Subcutaneous abdominal adipose tissue (tissue), 5 donors: ENCODE results near the gene CTBS.

Experiments used
- H3K27ac ChIP-seq: one replicate; pipeline ENCODE4 v1.7.0; 2013; ENCODE audit warnings: low read depth, mild to moderate bottlenecking, inconsistent platforms, low read length, moderate library complexity
- H3K27me3 ChIP-seq, 5 donors: one replicate each; pipeline ENCODE4 v1.7.0; 2013; ENCODE audit warnings: low read length in 5 of 5, inconsistent platforms in 1 of 5; ENCODE audit not compliant: control insufficient read depth in 5 of 5, insufficient read depth in 4 of 5
- H3K36me3 ChIP-seq, 5 donors: one replicate each; pipeline ENCODE4 v1.7.0; 2013; ENCODE audit warnings: low read length in 5 of 5; ENCODE audit not compliant: control insufficient read depth in 5 of 5, insufficient read depth in 5 of 5
- H3K4me1 ChIP-seq, 5 donors: one replicate each; pipeline ENCODE4 v1.7.0; 2013; ENCODE audit warnings: low read length in 5 of 5, mild to moderate bottlenecking in 3 of 5, moderate library complexity in 1 of 5; ENCODE audit not compliant: control insufficient read depth in 5 of 5, insufficient read depth in 5 of 5
- H3K4me3 ChIP-seq, 5 donors: one replicate each; pipeline ENCODE4 v1.7.0; 2013; ENCODE audit warnings: low read length in 5 of 5, low read depth in 1 of 5
- H3K9ac ChIP-seq, 5 donors: one replicate each; pipeline ENCODE4 v1.7.0; 2013; ENCODE audit warnings: low read length in 5 of 5, mild to moderate bottlenecking in 4 of 5, moderate library complexity in 3 of 5
- H3K9me3 ChIP-seq, 5 donors: one replicate each; pipeline ENCODE4 v1.7.0; 2013; ENCODE audit warnings: low read length in 5 of 5; ENCODE audit not compliant: control insufficient read depth in 5 of 5
- donor health status: healthy.
- donor health status: healthy.
- donor health status: healthy.
- donor health status: healthy.
- donor health status: healthy.

The CTBS gene

DNA sequence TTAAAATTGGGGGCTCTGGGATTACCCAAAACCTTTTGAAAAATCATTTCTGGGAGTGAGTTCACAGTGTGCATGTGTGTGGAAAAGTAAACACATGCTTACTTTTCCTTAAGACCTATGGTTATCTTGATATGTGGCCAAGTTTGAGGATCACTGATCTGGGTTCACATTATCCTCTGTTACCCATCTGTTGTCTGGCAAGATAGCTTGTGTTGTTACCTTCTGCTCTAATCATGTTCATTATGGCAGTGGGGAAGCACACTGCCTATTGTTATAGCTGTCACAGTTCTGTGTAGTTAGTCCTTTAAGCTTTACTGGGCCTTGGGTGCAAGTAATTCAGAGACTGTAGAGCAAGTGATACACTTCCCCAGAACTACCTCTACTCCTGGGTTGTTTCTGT lies 5.0 kb downstream of the CTBS start:
- Histone ChIP-seq H3K4me1 (peaks cover 0 to 19% (median 17%) of the 10 kb centered on the region in 5 donors), H3K27ac (no peak overlapping the region), H3K9me3 (no peaks in the 10 kb centered on the region), H3K36me3 (peaks cover 6 to 30% (median 19%) of the 10 kb centered on the region in 5 donors), H3K4me3 (no peak overlapping the region), H3K9ac (no peak overlapping the region), H3K27me3 (no peaks in the 10 kb centered on the region)

DNA sequence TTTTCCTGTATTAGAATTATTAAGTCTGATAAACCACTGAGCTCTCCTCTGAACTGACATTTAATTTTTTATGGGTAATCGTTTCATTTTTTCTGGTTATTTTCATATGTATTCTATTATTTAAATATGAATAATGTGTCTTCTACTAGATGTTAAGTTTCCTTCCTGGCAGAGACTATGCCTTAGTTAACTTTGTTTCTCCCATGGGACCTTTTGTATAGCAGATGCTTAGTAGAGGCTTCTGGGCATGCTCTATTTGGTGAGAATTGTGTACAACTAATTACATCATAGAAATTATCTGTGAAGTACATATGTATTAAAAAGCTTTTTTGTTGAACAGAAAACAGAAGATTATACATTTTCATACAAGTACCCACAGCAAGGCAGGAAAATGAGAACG lies 23.4 kb downstream of the CTBS start:
- Histone ChIP-seq H3K4me3 (no peak overlapping the region), H3K4me1 (no peaks in the 10 kb centered on the region), H3K9me3 (no peaks in the 10 kb centered on the region), H3K9ac (no peak overlapping the region), H3K27ac (no peak overlapping the region), H3K27me3 (no peaks in the 10 kb centered on the region), H3K36me3 (peaks cover 0 to 20% (median 8%) of the 10 kb centered on the region in 5 donors)

- H3K9ac ChIP-seq, result no peak overlapping the region
- H3K4me3 ChIP-seq, result no peak overlapping the region
- peaks cover 0 to 32% (median 13%) of the 10 kb centered on the region in 5 donors for H3K36me3 ChIP-seq
- H3K9me3 ChIP-seq, result no peaks in the 10 kb centered on the region
- no peaks in the 10 kb centered on the region for H3K27me3 ChIP-seq
- H3K4me1 ChIP-seq, result no peaks in the 10 kb centered on the region
- no peak overlapping the region for H3K27ac ChIP-seq
Measured at GRCh38 chr1:84541679-84542078, 32.6 kb downstream of the CTBS start.

DNA sequence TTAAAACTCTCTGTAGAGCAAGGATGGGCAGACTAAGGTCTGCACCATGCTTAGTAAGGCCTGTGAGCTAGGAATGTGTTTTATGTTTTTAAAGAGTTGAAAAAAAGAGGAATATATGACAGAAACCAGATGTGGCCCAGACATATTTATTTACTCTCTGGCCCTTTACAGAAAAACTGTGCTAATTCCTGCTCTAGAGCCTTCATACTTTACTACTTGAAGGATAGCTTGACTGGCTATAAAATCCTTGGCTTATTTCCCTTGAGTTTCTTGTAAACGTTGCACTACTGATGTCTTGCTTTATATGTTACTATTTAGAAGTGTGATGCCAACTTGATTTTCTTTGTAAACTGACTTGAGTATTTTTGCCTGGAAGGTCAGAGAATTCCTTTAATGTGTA lies 33.5 kb downstream of the CTBS start:
- Histone ChIP-seq H3K9ac (no peak overlapping the region), H3K4me3 (no peak overlapping the region), H3K9me3 (no peaks in the 10 kb centered on the region)

GRCh38 chr1:84539972-84540371 lies 34.3 kb downstream of the CTBS start:
- Histone ChIP-seq H3K9ac (no peak overlapping the region), H3K27ac (no peak overlapping the region), H3K36me3 (peaks cover 0 to 29% (median 13%) of the 10 kb centered on the region in 5 donors), H3K4me1 (no peaks in the 10 kb centered on the region), H3K27me3 (no peaks in the 10 kb centered on the region), H3K4me3 (no peak overlapping the region), H3K9me3 (no peaks in the 10 kb centered on the region)

More for the DNA sequence above, 33.5 kb downstream of the CTBS start:
- Histone ChIP-seq H3K27ac (no peak overlapping the region), H3K27me3 (no peaks in the 10 kb centered on the region), H3K36me3 (peaks cover 0 to 29% (median 13%) of the 10 kb centered on the region in 5 donors), H3K4me1 (no peaks in the 10 kb centered on the region)

DNA sequence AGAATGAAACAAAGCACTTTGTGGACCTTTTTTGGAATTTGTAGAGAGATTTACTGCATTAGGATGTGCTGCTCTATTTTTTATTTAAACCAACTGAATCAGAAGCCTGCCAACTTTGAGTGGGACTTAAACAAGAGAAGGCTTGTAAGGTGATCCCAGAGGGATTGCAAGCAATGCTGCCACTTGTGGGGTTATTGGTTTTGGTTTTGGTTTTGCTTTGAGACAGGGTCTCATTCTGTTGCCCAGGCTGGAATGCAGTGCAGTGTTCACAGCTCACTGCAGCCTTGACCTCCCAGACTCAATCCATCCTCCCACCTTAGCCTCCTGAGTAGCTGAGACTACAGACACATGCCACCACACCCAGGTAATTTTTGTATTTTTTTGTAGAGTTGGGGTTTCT lies 35.6 kb downstream of the CTBS start:
- Histone ChIP-seq H3K36me3 (peaks cover 0 to 29% (median 13%) of the 10 kb centered on the region in 5 donors), H3K27me3 (no peaks in the 10 kb centered on the region), H3K4me1 (no peaks in the 10 kb centered on the region), H3K9me3 (no peaks in the 10 kb centered on the region), H3K9ac (no peak overlapping the region), H3K27ac (no peak overlapping the region), H3K4me3 (no peak overlapping the region)

DNA sequence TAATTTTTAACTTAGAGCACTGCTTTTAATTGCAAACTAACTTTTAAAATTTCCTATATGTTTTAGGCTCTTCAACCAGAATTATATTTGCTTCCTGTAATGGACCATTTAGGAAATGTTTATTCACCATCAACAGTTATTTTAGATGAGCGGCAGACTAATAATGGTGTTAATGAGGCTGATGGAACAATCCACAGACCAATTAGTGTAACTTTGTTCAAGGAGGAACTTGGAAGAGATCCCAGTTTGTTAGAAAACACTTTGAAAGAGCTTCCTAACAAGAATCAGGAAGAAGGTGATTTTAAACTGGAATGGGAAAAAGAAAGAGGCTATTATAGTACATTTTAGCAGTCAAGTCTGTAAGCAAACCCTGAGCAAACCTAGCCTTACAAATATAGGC lies 48.5 kb downstream of the CTBS start:
- peaks cover 0 to 7% (median 3%) of the 10 kb centered on the region in 5 donors for H3K36me3 ChIP-seq
- H3K4me1 ChIP-seq, result no peaks in the 10 kb centered on the region
- no peaks in the 10 kb centered on the region for H3K9me3 ChIP-seq
- H3K9ac ChIP-seq, result no peak overlapping the region
- no peak overlapping the region for H3K4me3 ChIP-seq
- H3K27ac ChIP-seq, result no peak overlapping the region
- H3K27me3 ChIP-seq, result no peaks in the 10 kb centered on the region

GRCh38 chr1:84524590-84524989 lies 49.6 kb downstream of the CTBS start:
- H3K27me3 ChIP-seq, result no peaks in the 10 kb centered on the region
- H3K27ac ChIP-seq, result no peak overlapping the region
- peaks cover 0 to 3% (median 3%) of the 10 kb centered on the region in 5 donors for H3K36me3 ChIP-seq
- no peaks in the 10 kb centered on the region for H3K4me1 ChIP-seq
- no peak overlapping the region for H3K4me3 ChIP-seq
- no peaks in the 10 kb centered on the region for H3K9me3 ChIP-seq
- no peak overlapping the region for H3K9ac ChIP-seq

DNA sequence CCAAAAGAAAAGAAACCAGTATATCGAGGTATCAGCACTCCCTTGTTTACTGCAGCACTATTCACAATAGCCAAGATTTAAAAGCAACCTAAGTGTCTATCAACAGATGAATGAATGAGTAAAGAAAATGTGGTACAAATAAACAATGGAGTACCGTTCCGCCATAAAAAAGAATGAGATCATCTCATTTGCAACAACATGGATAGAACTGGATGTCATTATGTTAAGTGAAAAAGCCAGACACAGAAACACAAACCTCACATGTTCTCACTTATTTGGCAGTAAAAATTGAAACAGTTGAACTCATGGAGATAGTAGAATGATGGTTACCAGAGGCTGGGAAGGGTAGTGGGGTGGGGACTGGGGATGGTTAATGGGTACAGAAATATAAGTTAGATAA lies 63.6 kb downstream of the CTBS start:
- Histone ChIP-seq H3K4me1 (peaks cover 0 to 7% (median 6%) of the 10 kb centered on the region in 5 donors), H3K27ac (no peak overlapping the region), H3K9ac (no peak overlapping the region), H3K36me3 (no peaks in the 10 kb centered on the region), H3K4me3 (no peak overlapping the region), H3K9me3 (peaks cover 0 to 2% (median 0%) of the 10 kb centered on the region in 5 donors), H3K27me3 (no peaks in the 10 kb centered on the region)

DNA sequence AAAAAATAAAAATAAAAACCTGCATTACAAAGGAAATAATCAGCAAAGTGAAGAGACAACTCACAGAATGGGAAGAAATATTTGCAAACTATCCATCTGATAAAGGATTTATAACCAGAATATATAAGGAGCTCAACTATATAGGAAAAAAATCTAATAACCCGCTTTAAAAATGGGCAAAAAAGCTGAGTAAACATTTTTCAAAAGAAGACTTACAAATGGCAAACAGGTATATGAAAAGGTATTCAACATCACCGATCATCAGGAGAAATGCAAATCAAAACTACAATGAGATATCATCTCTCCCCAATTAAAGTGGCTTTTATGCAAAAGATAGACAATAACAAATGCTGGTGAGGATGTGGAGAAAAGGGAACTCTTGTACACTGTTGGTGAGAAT lies 64.1 kb downstream of the CTBS start:
- no peak overlapping the region for H3K4me3 ChIP-seq
- peaks cover 0 to 7% (median 6%) of the 10 kb centered on the region in 5 donors for H3K4me1 ChIP-seq
- H3K27ac ChIP-seq, result no peak overlapping the region
- H3K36me3 ChIP-seq, result no peaks in the 10 kb centered on the region
- no peak overlapping the region for H3K9ac ChIP-seq
- no peaks in the 10 kb centered on the region for H3K27me3 ChIP-seq
- H3K9me3 ChIP-seq, result peaks cover 0 to 2% (median 0%) of the 10 kb centered on the region in 5 donors

DNA sequence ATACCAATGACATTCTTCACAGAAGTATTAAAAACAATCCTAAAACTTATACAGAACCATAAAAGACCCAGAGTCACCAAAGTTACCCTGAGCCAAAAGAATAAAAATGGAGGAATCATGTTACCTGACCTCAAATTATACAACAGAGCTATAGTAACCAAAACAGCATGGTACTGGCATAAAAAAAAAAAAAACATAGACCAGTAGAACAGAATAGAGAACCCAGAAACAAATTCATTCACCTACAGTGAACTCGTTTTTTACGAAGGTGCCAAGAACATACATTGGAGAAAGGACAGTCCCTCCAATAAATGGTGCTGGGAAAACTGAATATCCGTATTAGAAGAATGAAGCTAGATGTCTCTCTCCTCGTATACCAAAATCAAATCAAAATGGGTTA lies 65.2 kb downstream of the CTBS start:
- no peaks in the 10 kb centered on the region for H3K36me3 ChIP-seq
- H3K9ac ChIP-seq, result no peak overlapping the region
- no peaks in the 10 kb centered on the region for H3K27me3 ChIP-seq
- peaks cover 0 to 19% (median 17%) of the 10 kb centered on the region in 5 donors for H3K4me1 ChIP-seq
- no peak overlapping the region for H3K4me3 ChIP-seq
- peaks cover 0 to 2% (median 0%) of the 10 kb centered on the region in 5 donors for H3K9me3 ChIP-seq
- no peak overlapping the region for H3K27ac ChIP-seq
